ENCODE measurements around the gene TSSK2.

TSSK2 gene

GRCh38 chr22:19090183-19090582 lies 40.9 kb upstream of the TSSK2 start:
- Histone ChIP-seq H3K4me1 (ENCODE audit: low read length) (peaks cover 9% of the 10 kb centered on the region), H3K4me3 (ENCODE audit: low read length) (no peak overlapping the region), H3K36me3 (replicated peaks; ENCODE audit: low read depth, low read length) (peaks cover 24% of the 10 kb centered on the region), H4K20me1 (ENCODE audit: insufficient read depth, low read length) (peaks cover 20% of the 10 kb centered on the region), H3K4me2 (ENCODE audit: low read length) (no peak overlapping the region), H3K79me2 (ENCODE audit: low read length) (peaks cover 10% of the 10 kb centered on the region), H3K9ac (ENCODE audit: low read length) (no peak overlapping the region), H3K27me3 (ENCODE audit: low read depth, low read length) (no peaks in the 10 kb centered on the region), H3K9me3 (ENCODE audit: insufficient read depth, low read length) (no peaks in the 10 kb centered on the region), H2AFZ (ENCODE audit: low read depth, low read length) (no peak overlapping the region), H3K27ac (ENCODE audit: low read length) (no peak overlapping the region)
- TF ChIP-seq CTCF (IDR thresholded peaks at IDR 0.05; ENCODE audit: low read depth, low read length), result no peak
- TF ChIP-seq EZH2phosphoT487 (IDR thresholded peaks at IDR 0.05; ENCODE audit: low read depth), result no peak

- H3K9me3 ChIP-seq (ENCODE audit: insufficient read depth, low read length), result no peaks in the 10 kb centered on the region
- no peak for TF ChIP-seq EZH2phosphoT487 (IDR thresholded peaks at IDR 0.05; ENCODE audit: low read depth)
- no peak for TF ChIP-seq CTCF (IDR thresholded peaks at IDR 0.05; ENCODE audit: low read depth, low read length)
- H3K4me1 ChIP-seq (ENCODE audit: low read length), result peaks cover 5% of the 10 kb centered on the region
- H3K9ac ChIP-seq (ENCODE audit: low read length), result no peak overlapping the region
- H2AFZ ChIP-seq (ENCODE audit: low read depth, low read length), result no peak overlapping the region
- no peak overlapping the region for H3K4me3 ChIP-seq (ENCODE audit: low read length)
- H3K79me2 ChIP-seq (ENCODE audit: low read length), result peaks cover 7% of the 10 kb centered on the region
- H3K36me3 ChIP-seq (replicated peaks; ENCODE audit: low read depth, low read length), result peaks cover 20% of the 10 kb centered on the region
- H3K27ac ChIP-seq (ENCODE audit: low read length), result no peak overlapping the region
- H3K4me2 ChIP-seq (ENCODE audit: low read length), result no peak overlapping the region
- H4K20me1 ChIP-seq (ENCODE audit: insufficient read depth, low read length), result peaks cover 18% of the 10 kb centered on the region
- H3K27me3 ChIP-seq (ENCODE audit: low read depth, low read length), result no peaks in the 10 kb centered on the region
These were observed 40.5 kb upstream of the TSSK2 start for GRCh38 chr22:19090586-19091127.

GRCh38 chr22:19092725-19093124 lies 38.4 kb upstream of the TSSK2 start:
- Histone ChIP-seq H2AFZ (ENCODE audit: low read depth, low read length) (no peak overlapping the region), H3K4me1 (ENCODE audit: low read length) (no peaks in the 10 kb centered on the region), H3K27me3 (ENCODE audit: low read depth, low read length) (no peaks in the 10 kb centered on the region), H3K4me2 (ENCODE audit: low read length) (no peak overlapping the region), H3K9me3 (ENCODE audit: insufficient read depth, low read length) (no peaks in the 10 kb centered on the region), H3K79me2 (ENCODE audit: low read length) (peaks cover 13% of the 10 kb centered on the region), H3K9ac (ENCODE audit: low read length) (no peak overlapping the region), H3K36me3 (replicated peaks; ENCODE audit: low read depth, low read length) (peaks cover 13% of the 10 kb centered on the region), H3K27ac (ENCODE audit: low read length) (no peak overlapping the region), H3K4me3 (ENCODE audit: low read length) (no peak overlapping the region), H4K20me1 (ENCODE audit: insufficient read depth, low read length) (peaks cover 25% of the 10 kb centered on the region)
- TF ChIP-seq CTCF (IDR thresholded peaks at IDR 0.05; ENCODE audit: low read depth, low read length) (no peak), EZH2phosphoT487 (IDR thresholded peaks at IDR 0.05; ENCODE audit: low read depth) (no peak)

- H3K9ac ChIP-seq (ENCODE audit: low read length), result no peak overlapping the region
These were observed 36.6 kb upstream of the TSSK2 start for GRCh38 chr22:19094393-19094997.

More at GRCh38 chr22:19094393-19094997, 36.6 kb upstream of the TSSK2 start:
- Histone ChIP-seq H3K27me3 (ENCODE audit: low read depth, low read length) (no peaks in the 10 kb centered on the region), H3K4me1 (ENCODE audit: low read length) (no peaks in the 10 kb centered on the region), H3K79me2 (ENCODE audit: low read length) (peaks cover 29% of the 10 kb centered on the region), H3K27ac (ENCODE audit: low read length) (no peak overlapping the region), H3K36me3 (replicated peaks; ENCODE audit: low read depth, low read length) (peaks cover 7% of the 10 kb centered on the region), H3K9me3 (ENCODE audit: insufficient read depth, low read length) (no peaks in the 10 kb centered on the region), H3K4me3 (ENCODE audit: low read length) (no peak overlapping the region), H3K4me2 (ENCODE audit: low read length) (no peak overlapping the region), H2AFZ (ENCODE audit: low read depth, low read length) (no peak overlapping the region), H4K20me1 (ENCODE audit: insufficient read depth, low read length) (peaks cover 26% of the 10 kb centered on the region)
- TF ChIP-seq EZH2phosphoT487 (IDR thresholded peaks at IDR 0.05; ENCODE audit: low read depth), result no peak
- no peak for TF ChIP-seq CTCF (IDR thresholded peaks at IDR 0.05; ENCODE audit: low read depth, low read length)
